Lower lobe of right lung (tissue), 2 donors: ENCODE results near the gene TMCO5A. TPM values are rescaled to one million over a fixed set of nuclear protein-coding genes. Genes with fewer than 3 reads are reported as not detected.
A peak's percentile ranks its signal among the peaks of the same experiment; 100 is the strongest.

Source experiments
- ATAC-seq, 2 donors: fragments of 200-7000 bp; cut with Tn5 transposase; one replicate each; pipeline ENCODE4 v1.9.1; 2020 to 2022; ENCODE audit warnings: mild to moderate bottlenecking in 2 of 2, moderate library complexity in 2 of 2
- DNase-seq: peaks from one replicate; pipeline ENCODE4 v3.0.0-alpha.2; 2020
- H3K27ac ChIP-seq: fragments of 200-600 bp; one replicate; pipeline ENCODE4 v1.8.0; 2022
- H3K27me3 ChIP-seq: fragments of 200-600 bp; one replicate; pipeline ENCODE4 v1.8.0; 2022; ENCODE audit warnings: low read depth
- H3K36me3 ChIP-seq: fragments of 200-600 bp; one replicate; pipeline ENCODE4 v1.8.0; 2022; ENCODE audit warnings: mild to moderate bottlenecking
- H3K4me1 ChIP-seq: fragments of 200-600 bp; one replicate; pipeline ENCODE4 v1.8.0; 2022
- H3K4me3 ChIP-seq: fragments of 200-600 bp; one replicate; pipeline ENCODE4 v1.8.0; 2022; ENCODE audit warnings: mild to moderate bottlenecking
- H3K9me3 ChIP-seq: fragments of 200-600 bp; one replicate; pipeline ENCODE4 v1.8.0; 2022
- intact Hi-C: fragments of 100-400 bp; cut with DNase I; formaldehyde crosslinking; loops from one replicate; pipeline ENCODE4 v1.11.0; 2022
- total RNA-seq: library from RNA; stranded (reverse); fragmentation: NEBNext Ultra II Directional; extraction: Animal tissue kit (Norgen Biotek cat#: 25700); gene quantifications from one replicate; pipeline ENCODE4 v1.2.1, GENCODE V29; 2021
- TF ChIP-seq, protein P1 (sequence below): fragments of 200-600 bp; IDR thresholded peaks from one replicate; pipeline ENCODE4 v1.8.0; 2022; ENCODE audit warnings: antibody characterized with exemption, mild to moderate bottlenecking
- donor health status: DM: no; HTN: yes; CAD: no; lungs with severe emphysema.

The TMCO5A gene
- total RNA-seq, 1 donor from 2014 or later: not detected

DNA sequence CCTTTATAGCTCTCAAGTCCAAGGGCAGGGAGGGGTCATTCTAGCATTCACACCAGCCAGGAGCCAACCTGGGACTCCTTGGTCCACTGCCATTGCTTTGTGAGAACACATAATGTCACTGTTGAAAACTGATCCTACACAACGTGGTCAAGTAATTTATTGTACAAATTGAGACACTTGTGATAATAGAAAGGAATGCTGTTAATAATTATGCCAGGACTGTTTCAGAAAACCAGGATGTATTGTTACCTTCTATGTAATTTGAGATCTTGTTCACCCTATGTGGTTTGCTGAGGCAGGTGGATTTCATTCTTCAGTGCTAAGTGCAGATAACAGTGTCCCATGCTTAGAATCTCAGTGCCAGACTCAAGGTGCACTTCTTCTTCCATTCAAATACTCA, 33.3 kb downstream of the TMCO5A start:
- Histone ChIP-seq H3K36me3 (no peaks in the 10 kb centered on the region), H3K27me3 (no peaks in the 10 kb centered on the region), H3K27ac (no peak overlapping the region), H3K9me3 (no peaks in the 10 kb centered on the region), H3K4me3 (no peak overlapping the region), H3K4me1 (no peaks in the 10 kb centered on the region)
- ATAC-seq (peak in 1 of 2 donors; percentile 17), DNase-seq (no peak)
- TF ChIP-seq, protein P1, sequence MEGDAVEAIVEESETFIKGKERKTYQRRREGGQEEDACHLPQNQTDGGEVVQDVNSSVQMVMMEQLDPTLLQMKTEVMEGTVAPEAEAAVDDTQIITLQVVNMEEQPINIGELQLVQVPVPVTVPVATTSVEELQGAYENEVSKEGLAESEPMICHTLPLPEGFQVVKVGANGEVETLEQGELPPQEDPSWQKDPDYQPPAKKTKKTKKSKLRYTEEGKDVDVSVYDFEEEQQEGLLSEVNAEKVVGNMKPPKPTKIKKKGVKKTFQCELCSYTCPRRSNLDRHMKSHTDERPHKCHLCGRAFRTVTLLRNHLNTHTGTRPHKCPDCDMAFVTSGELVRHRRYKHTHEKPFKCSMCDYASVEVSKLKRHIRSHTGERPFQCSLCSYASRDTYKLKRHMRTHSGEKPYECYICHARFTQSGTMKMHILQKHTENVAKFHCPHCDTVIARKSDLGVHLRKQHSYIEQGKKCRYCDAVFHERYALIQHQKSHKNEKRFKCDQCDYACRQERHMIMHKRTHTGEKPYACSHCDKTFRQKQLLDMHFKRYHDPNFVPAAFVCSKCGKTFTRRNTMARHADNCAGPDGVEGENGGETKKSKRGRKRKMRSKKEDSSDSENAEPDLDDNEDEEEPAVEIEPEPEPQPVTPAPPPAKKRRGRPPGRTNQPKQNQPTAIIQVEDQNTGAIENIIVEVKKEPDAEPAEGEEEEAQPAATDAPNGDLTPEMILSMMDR: no peak
- intact Hi-C loops: no loop called here

DNA sequence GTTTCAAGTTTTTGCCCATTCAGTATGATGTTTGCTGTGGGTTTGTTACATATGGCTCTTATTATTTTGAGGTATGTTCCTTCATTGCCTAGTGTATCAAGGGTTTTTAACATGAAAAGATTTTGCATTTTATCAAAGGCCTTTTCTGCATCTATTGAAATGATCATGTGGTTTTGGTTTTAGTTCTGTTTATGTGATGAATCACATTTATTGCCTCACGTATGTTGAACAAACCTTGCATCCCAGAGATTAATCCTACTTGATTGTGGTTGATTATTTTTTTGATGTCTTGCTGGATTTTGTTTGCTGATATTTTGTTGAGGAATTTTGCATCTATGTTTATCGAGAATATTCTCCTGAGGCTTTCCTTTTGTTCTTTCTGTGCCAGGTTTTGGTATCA, 39.4 kb downstream of the TMCO5A start:
- DNase-seq (no peak), ATAC-seq (no peak)
- TF ChIP-seq, protein P1: no peak
- intact Hi-C loops: no loop called here
- H3K27me3 ChIP-seq: no peaks in the 10 kb centered on the region
- no peaks in the 10 kb centered on the region for H3K4me1 ChIP-seq
- no peak overlapping the region for H3K4me3 ChIP-seq
- no peak overlapping the region for H3K27ac ChIP-seq
- no peaks in the 10 kb centered on the region for H3K9me3 ChIP-seq
- no peaks in the 10 kb centered on the region for H3K36me3 ChIP-seq

GRCh38 chr15:37978231-37978630, 43.8 kb downstream of the TMCO5A start:
- DNase-seq (no peak), ATAC-seq (no peak)
- intact Hi-C loops: no loop called here
- H3K4me1 ChIP-seq: no peaks in the 10 kb centered on the region
- no peaks in the 10 kb centered on the region for H3K36me3 ChIP-seq
- TF ChIP-seq, protein P1: no peak
- no peak overlapping the region for H3K4me3 ChIP-seq
- no peaks in the 10 kb centered on the region for H3K9me3 ChIP-seq
- no peak overlapping the region for H3K27ac ChIP-seq
- H3K27me3 ChIP-seq: no peaks in the 10 kb centered on the region

- intact Hi-C loops: no loop called here
- DNase-seq (no peak), ATAC-seq (peak in 1 of 2 donors; percentile 37)
- Histone ChIP-seq H3K27me3 (no peaks in the 10 kb centered on the region), H3K27ac (no peak overlapping the region), H3K4me3 (no peak overlapping the region), H3K4me1 (no peaks in the 10 kb centered on the region), H3K9me3 (no peaks in the 10 kb centered on the region), H3K36me3 (no peaks in the 10 kb centered on the region)
- TF ChIP-seq, protein P1: no peak
These were observed 45.4 kb downstream of the TMCO5A start for GRCh38 chr15:37979671-37980409.

DNA sequence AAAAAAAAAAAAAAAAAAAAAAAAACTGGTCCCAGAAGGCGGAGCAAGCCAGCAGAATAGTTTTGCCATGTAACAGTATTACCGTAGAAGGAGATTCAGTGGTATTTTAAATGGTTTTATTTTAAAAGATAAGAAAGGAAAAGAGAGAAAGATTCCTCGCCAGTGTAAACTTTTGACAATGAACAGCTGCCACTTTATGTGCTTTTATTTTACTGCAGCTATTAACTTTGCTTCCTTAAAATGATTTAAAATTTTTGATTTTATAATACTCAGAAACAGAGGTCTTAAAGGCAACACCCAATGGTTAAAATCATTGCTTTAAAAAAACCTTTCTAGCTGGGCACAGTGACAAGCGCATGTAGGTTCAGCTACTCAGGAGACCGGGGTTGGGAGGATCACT, 46.8 kb downstream of the TMCO5A start:
- ATAC-seq (no peak), DNase-seq (no peak)
- intact Hi-C loops: no loop called here
- Histone ChIP-seq H3K4me1 (no peaks in the 10 kb centered on the region), H3K27ac (no peak overlapping the region), H3K36me3 (no peaks in the 10 kb centered on the region), H3K4me3 (no peak overlapping the region), H3K9me3 (no peaks in the 10 kb centered on the region), H3K27me3 (no peaks in the 10 kb centered on the region)
- TF ChIP-seq, protein P1: no peak
